DOHH2 (cell line): Measurements from ENCODE around the gene SYT1.

Experiments used
- H3F3A ChIP-seq: fragments of 200-600 bp; sonication (generic), shearing (Covaris generic); 2 replicates; pipeline ENCODE4 v1.6.0; 2016; ENCODE audit warnings: antibody characterized with exemption, mild to moderate bottlenecking; ENCODE audit not compliant: control insufficient read depth, insufficient read depth
- H3K27ac ChIP-seq: fragments of 200-600 bp; sonication (generic); 2 replicates; pipeline ENCODE4 v1.5.1; 2014; ENCODE audit warnings: low read depth, mild to moderate bottlenecking, low read length, moderate library complexity
- H3K27me3 ChIP-seq: fragments of 200-600 bp; sonication (generic); 2 replicates; pipeline ENCODE4 v1.6.1; 2014; ENCODE audit warnings: mild to moderate bottlenecking, low read length, mixed read lengths; ENCODE audit not compliant: control insufficient read depth
- H3K36me3 ChIP-seq: fragments of 200-600 bp; sonication (generic); 2 replicates; pipeline ENCODE4 v1.6.1; 2014; ENCODE audit warnings: mild to moderate bottlenecking, low read length, moderate library complexity, mixed read lengths; ENCODE audit not compliant: control insufficient read depth
- H3K4me1 ChIP-seq: fragments of 200-600 bp; sonication (generic); 2 replicates; pipeline ENCODE4 v1.6.1; 2014; ENCODE audit warnings: mild to moderate bottlenecking, low read length, mixed read lengths; ENCODE audit not compliant: control insufficient read depth
- H3K4me2 ChIP-seq: fragments of 200-600 bp; sonication (generic); 2 replicates; pipeline ENCODE4 v1.6.0; 2014; ENCODE audit warnings: mild to moderate bottlenecking, low read length, moderate library complexity
- H3K4me3 ChIP-seq: fragments of 200-600 bp; sonication (generic); 2 replicates; pipeline ENCODE4 v1.5.1; 2014; ENCODE audit warnings: mild to moderate bottlenecking, low read length, mixed read lengths
- H3K79me2 ChIP-seq: fragments of 200-600 bp; sonication (generic); 2 replicates; pipeline ENCODE4 v1.6.1; 2014; ENCODE audit warnings: mild to moderate bottlenecking, low read length, mixed read lengths; ENCODE audit not compliant: control insufficient read depth
- H3K9me2 ChIP-seq: fragments of 200-600 bp; sonication (generic); replicated peaks from 2 replicates; pipeline ENCODE4 v1.6.1; 2014; ENCODE audit warnings: mild to moderate bottlenecking, low read length, mixed read lengths; ENCODE audit not compliant: control insufficient read depth
- H3K9me3 ChIP-seq: fragments of 200-600 bp; sonication (generic); 2 replicates; pipeline ENCODE4 v1.6.1; 2014; ENCODE audit warnings: antibody characterized with exemption, low read length, mixed read lengths; ENCODE audit not compliant: control insufficient read depth, insufficient read depth
- H4K20me1 ChIP-seq: fragments of 200-600 bp; sonication (generic); 2 replicates; pipeline ENCODE4 v1.6.0; 2014; ENCODE audit warnings: low read depth, mild to moderate bottlenecking, antibody characterized with exemption, low read length, moderate library complexity; ENCODE audit not compliant: control insufficient read depth, insufficient read depth
- EZH2phosphoT487 ChIP-seq: fragments of 200-600 bp; sonication (generic); IDR thresholded peaks from 2 replicates; pipeline ENCODE4 v1.6.1; 2017; ENCODE audit warnings: borderline replicate concordance, mild to moderate bottlenecking, antibody characterized with exemption, low read length, moderate library complexity, mixed read lengths
- TF ChIP-seq, protein P1 (sequence below): fragments of 200-600 bp; sonication (generic); IDR thresholded peaks from one replicate; pipeline ENCODE4 v1.5.1; 2014; ENCODE audit warnings: antibody characterized with exemption, mild to moderate bottlenecking, low read depth, low read length; ENCODE audit not compliant: poor library complexity, severe bottlenecking

Gene SYT1

DNA sequence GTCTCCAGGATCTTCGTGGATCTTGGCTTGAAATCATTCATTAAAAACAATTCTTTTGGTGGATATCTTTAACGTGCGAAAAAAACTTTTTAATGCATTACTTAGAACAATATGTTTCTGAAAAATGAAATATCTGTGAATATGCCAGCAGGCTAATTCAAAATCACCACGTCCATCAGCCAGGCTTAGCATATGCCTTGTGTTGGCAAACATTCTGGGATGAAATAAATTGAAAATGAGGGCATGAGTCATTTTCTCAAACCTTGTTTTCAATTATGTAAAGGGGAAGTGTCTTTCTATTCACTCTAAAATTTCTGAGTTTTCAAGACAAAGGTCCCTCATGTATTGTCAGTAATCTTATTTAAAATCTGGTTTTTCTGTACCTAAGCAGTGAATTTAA is 432.3 kb downstream of the SYT1 start:
- no peaks in the 10 kb centered on the region for H3K27me3 ChIP-seq
- no peak overlapping the region for H3K4me2 ChIP-seq
- no peaks in the 10 kb centered on the region for H3K9me3 ChIP-seq
- no peaks in the 10 kb centered on the region for H3K9me2 ChIP-seq
- H3F3A ChIP-seq = no peaks in the 10 kb centered on the region
- no peak for TF ChIP-seq EZH2phosphoT487
- TF ChIP-seq, protein P1, sequence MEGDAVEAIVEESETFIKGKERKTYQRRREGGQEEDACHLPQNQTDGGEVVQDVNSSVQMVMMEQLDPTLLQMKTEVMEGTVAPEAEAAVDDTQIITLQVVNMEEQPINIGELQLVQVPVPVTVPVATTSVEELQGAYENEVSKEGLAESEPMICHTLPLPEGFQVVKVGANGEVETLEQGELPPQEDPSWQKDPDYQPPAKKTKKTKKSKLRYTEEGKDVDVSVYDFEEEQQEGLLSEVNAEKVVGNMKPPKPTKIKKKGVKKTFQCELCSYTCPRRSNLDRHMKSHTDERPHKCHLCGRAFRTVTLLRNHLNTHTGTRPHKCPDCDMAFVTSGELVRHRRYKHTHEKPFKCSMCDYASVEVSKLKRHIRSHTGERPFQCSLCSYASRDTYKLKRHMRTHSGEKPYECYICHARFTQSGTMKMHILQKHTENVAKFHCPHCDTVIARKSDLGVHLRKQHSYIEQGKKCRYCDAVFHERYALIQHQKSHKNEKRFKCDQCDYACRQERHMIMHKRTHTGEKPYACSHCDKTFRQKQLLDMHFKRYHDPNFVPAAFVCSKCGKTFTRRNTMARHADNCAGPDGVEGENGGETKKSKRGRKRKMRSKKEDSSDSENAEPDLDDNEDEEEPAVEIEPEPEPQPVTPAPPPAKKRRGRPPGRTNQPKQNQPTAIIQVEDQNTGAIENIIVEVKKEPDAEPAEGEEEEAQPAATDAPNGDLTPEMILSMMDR = no peak
- H3K79me2 ChIP-seq = no peaks in the 10 kb centered on the region
- no peak overlapping the region for H3K4me3 ChIP-seq
- H3K4me1 ChIP-seq = no peaks in the 10 kb centered on the region
- H3K27ac ChIP-seq = no peak overlapping the region
- H3K36me3 ChIP-seq = no peaks in the 10 kb centered on the region
- H4K20me1 ChIP-seq = no peaks in the 10 kb centered on the region

- TF ChIP-seq, protein P1 = no peak
- no peak for TF ChIP-seq EZH2phosphoT487
- Histone ChIP-seq H3K9me2 (no peaks in the 10 kb centered on the region), H3K27ac (no peak overlapping the region), H3K4me2 (no peak overlapping the region), H3K79me2 (no peaks in the 10 kb centered on the region), H4K20me1 (no peaks in the 10 kb centered on the region), H3K9me3 (no peaks in the 10 kb centered on the region), H3F3A (no peaks in the 10 kb centered on the region), H3K4me1 (no peaks in the 10 kb centered on the region), H3K36me3 (no peaks in the 10 kb centered on the region), H3K27me3 (no peaks in the 10 kb centered on the region), H3K4me3 (no peak overlapping the region)
Measured at GRCh38 chr12:79298506-79298905, 433.9 kb downstream of the SYT1 start.

- H4K20me1 ChIP-seq = no peaks in the 10 kb centered on the region
- H3K9me2 ChIP-seq = no peaks in the 10 kb centered on the region
- no peaks in the 10 kb centered on the region for H3K4me1 ChIP-seq
- no peaks in the 10 kb centered on the region for H3K36me3 ChIP-seq
- H3K4me3 ChIP-seq = no peak overlapping the region
- H3K9me3 ChIP-seq = no peaks in the 10 kb centered on the region
- no peaks in the 10 kb centered on the region for H3F3A ChIP-seq
- TF ChIP-seq, protein P1 = no peak
- no peak for TF ChIP-seq EZH2phosphoT487
- no peaks in the 10 kb centered on the region for H3K27me3 ChIP-seq
- no peaks in the 10 kb centered on the region for H3K79me2 ChIP-seq
- H3K27ac ChIP-seq = no peak overlapping the region
- H3K4me2 ChIP-seq = no peak overlapping the region
Measured at GRCh38 chr12:79299447-79300198, 435.0 kb downstream of the SYT1 start.
